Uterus (tissue), 2 donors: ENCODE measurements around the gene LGALS4.
"Not testable (repeated sequence)": the region's sequence is repeated elsewhere in the genome, so short reads cannot be mapped to it uniquely, and the experiment has no call there.

Experiments
- CTCF ChIP-seq, 4 experiments: fragments of 200-600 bp in 2 of 4; fragments of 450-650 bp in 2 of 4; sonication (generic) in 2 of 4; IDR thresholded peaks; one replicate each; pipeline ENCODE4 v1.5.1; 2016 to 2019; ENCODE audit warnings: antibody characterized with exemption in 4 of 4, mild to moderate bottlenecking in 2 of 4, moderate library complexity in 1 of 4
- POLR2A ChIP-seq, 2 donors: fragments of 450-650 bp; IDR thresholded peaks; one replicate each; pipeline ENCODE4 v1.6.1; 2016; ENCODE audit warnings: antibody characterized with exemption in 2 of 2, mild to moderate bottlenecking in 1 of 2, moderate library complexity in 1 of 2

- not testable (repeated sequence) for TF ChIP-seq CTCF, POLR2A (IDR thresholded peaks at IDR 0.05)
These were observed 30.5 kb downstream of the LGALS4 start for GRCh38 chr19:38782212-38782611.
